IMR-90 (cell line): ENCODE measurements around the gene CSPG5. TPM values are rescaled to one million over a fixed set of nuclear protein-coding genes. Genes with fewer than 3 reads are reported as not detected.

Source experiments
- ATAC-seq: fragments of 200-7000 bp; cut with Tn5 transposase; 2 replicates; pipeline ENCODE4 v1.9.1; 2020; ENCODE audit warnings: low read depth, mild to moderate bottlenecking, moderate library complexity
- BruUV-seq: library from RNA; stranded (reverse); fragments of 400-500 nt; replicated peaks from 2 replicates; lab custom pipeline; 2021; lab: Mats Ljungman, UMichigan
- CTCF ChIA-PET: fragments of 300-600 bp; formaldehyde crosslinking; extraction: SDS; loops from one replicate; lab custom pipeline; 2021; ENCODE audit warnings: antibody characterized with exemption; lab: Yijun Ruan, JAX
- POLR2A ChIA-PET: fragments of 300-600 bp; sonication (Branson Sonifier 250); formaldehyde crosslinking; loops from one replicate; lab custom pipeline; 2022; ENCODE audit warnings: antibody characterized with exemption; ENCODE audit not compliant: unreplicated experiment; lab: Charles Lee
- DNase-seq: peaks from one replicate; pipeline ENCODE4 v3.0.0; 2013
- H2AFZ ChIP-seq: replicated peaks from 2 replicates; pipeline ENCODE3; 2013; ENCODE audit warnings: low read length, mild to moderate bottlenecking; ENCODE audit not compliant: poor library complexity
- H2AK5ac ChIP-seq: 2 replicates; pipeline ENCODE4 v1.6.1; 2013; ENCODE audit warnings: low read depth, low read length, inconsistent platforms
- H2AK9ac ChIP-seq: replicated peaks from 2 replicates; pipeline ENCODE3; 2013; ENCODE audit warnings: mild to moderate bottlenecking, low read depth, low read length, moderate library complexity; ENCODE audit not compliant: poor library complexity
- H2BK120ac ChIP-seq: 2 replicates; pipeline ENCODE4 v1.6.1; 2013; ENCODE audit warnings: low read depth, low read length, inconsistent platforms
- H2BK15ac ChIP-seq: 3 replicates; pipeline ENCODE4 v1.6.1; 2013; ENCODE audit warnings: low read depth, low read length, inconsistent platforms
- H2BK20ac ChIP-seq: 2 replicates; pipeline ENCODE4 v1.6.1; 2013; ENCODE audit warnings: low read depth, mild to moderate bottlenecking, inconsistent platforms, low read length, moderate library complexity
- H2BK5ac ChIP-seq: 2 replicates; pipeline ENCODE4 v1.6.1; 2013; ENCODE audit warnings: mild to moderate bottlenecking, low read depth, low read length, inconsistent platforms; ENCODE audit not compliant: poor library complexity, severe bottlenecking
- H3K14ac ChIP-seq: replicated peaks from 2 replicates; pipeline ENCODE4 v1.6.1; 2013; ENCODE audit warnings: low read depth, low read length, inconsistent platforms
- H3K18ac ChIP-seq: 2 replicates; pipeline ENCODE4 v1.6.1; 2013; ENCODE audit warnings: low read depth, low read length, control low read depth
- H3K23ac ChIP-seq: 2 replicates; pipeline ENCODE4 v1.6.1; 2013; ENCODE audit warnings: low read depth, low read length, inconsistent platforms
- H3K27ac ChIP-seq: 2 replicates; pipeline ENCODE4 v1.5.1; 2013; ENCODE audit warnings: mild to moderate bottlenecking, control low read depth, low read length; ENCODE audit not compliant: insufficient read depth
- H3K27me3 ChIP-seq: 2 replicates; pipeline ENCODE4 v1.6.1; 2013; ENCODE audit warnings: low read length; ENCODE audit not compliant: control insufficient read depth, insufficient read depth
- H3K36me3 ChIP-seq: 2 replicates; pipeline ENCODE4 v1.6.1; 2013; ENCODE audit warnings: low read length, mixed read lengths; ENCODE audit not compliant: control insufficient read depth, insufficient read depth
- H3K4ac ChIP-seq: 2 replicates; pipeline ENCODE4 v1.6.1; 2013; ENCODE audit warnings: low read depth, low read length, inconsistent platforms
- H3K4me1 ChIP-seq: 2 replicates; pipeline ENCODE4 v1.6.1; 2013; ENCODE audit warnings: low read length, mixed read lengths; ENCODE audit not compliant: control insufficient read depth, insufficient read depth
- H3K4me2 ChIP-seq: 2 replicates; pipeline ENCODE4 v1.6.1; 2013; ENCODE audit warnings: low read depth, mild to moderate bottlenecking, control low read depth, low read length, moderate library complexity
- H3K4me3 ChIP-seq: 2 replicates; pipeline ENCODE4 v1.5.1; 2013; ENCODE audit warnings: low read depth, mild to moderate bottlenecking, control low read depth, low read length, moderate library complexity; ENCODE audit not compliant: insufficient read depth
- H3K56ac ChIP-seq: 2 replicates; pipeline ENCODE4 v1.6.1; 2013; ENCODE audit warnings: low read length, inconsistent platforms; ENCODE audit not compliant: insufficient read depth; ENCODE audit errors: extremely low read depth
- H3K79me1 ChIP-seq, 2 experiments: 2 replicates each; pipeline ENCODE4 v1.6.1; 2013; ENCODE audit warnings: low read length in 2 of 2, inconsistent platforms in 1 of 2, low read depth in 1 of 2
- H3K9ac ChIP-seq: 2 replicates; pipeline ENCODE4 v1.6.1; 2013; ENCODE audit warnings: low read depth, low read length, control low read depth
- H3K9me1 ChIP-seq: 2 replicates; pipeline ENCODE4 v1.6.1; 2013; ENCODE audit warnings: low read length, inconsistent platforms; ENCODE audit not compliant: insufficient read depth
- H3K9me3 ChIP-seq: 2 replicates; pipeline ENCODE4 v1.6.1; 2013; ENCODE audit warnings: low read length; ENCODE audit not compliant: control insufficient read depth, insufficient read depth
- H4K20me1 ChIP-seq: 2 replicates; pipeline ENCODE4 v1.6.1; 2013; ENCODE audit warnings: low read length, inconsistent platforms; ENCODE audit not compliant: insufficient read depth
- H4K5ac ChIP-seq: 2 replicates; pipeline ENCODE4 v1.6.1; 2013; ENCODE audit warnings: mild to moderate bottlenecking, low read depth, low read length, control low read depth
- H4K8ac ChIP-seq, 2 experiments: 2 replicates each; pipeline ENCODE4 v1.6.1; 2013; ENCODE audit warnings: low read depth in 2 of 2, low read length in 2 of 2, control low read depth in 1 of 2, inconsistent platforms in 1 of 2
- H4K91ac ChIP-seq: 2 replicates; pipeline ENCODE4 v1.6.1; 2013; ENCODE audit warnings: low read depth, low read length, inconsistent platforms; ENCODE audit not compliant: insufficient read depth
- BHLHE40 ChIP-seq: fragments of 150-350 bp; IDR thresholded peaks from 2 replicates; pipeline ENCODE4 v1.6.1; 2016; ENCODE audit warnings: mild to moderate bottlenecking, low read depth, low read length
- CEBPB ChIP-seq: IDR thresholded peaks from 2 replicates; pipeline ENCODE4 v1.6.1; 2012; ENCODE audit warnings: low read depth, low read length, improper control_type of control experiment
- ELK1 ChIP-seq: fragments of 150-350 bp; IDR thresholded peaks from 2 replicates; pipeline ENCODE4 v1.6.1; 2016; ENCODE audit warnings: low read depth, mild to moderate bottlenecking, low read length, moderate library complexity, borderline replicate concordance
- MXI1 ChIP-seq: IDR thresholded peaks from 2 replicates; pipeline ENCODE4 v1.6.1; 2012; ENCODE audit warnings: low read depth, mild to moderate bottlenecking, low read length, moderate library complexity, borderline replicate concordance
- POLR2A ChIP-seq: IDR thresholded peaks from 2 replicates; pipeline ENCODE4 v1.6.1; 2012; ENCODE audit warnings: mild to moderate bottlenecking, low read depth, low read length
- RCOR1 ChIP-seq: IDR thresholded peaks from 2 replicates; pipeline ENCODE4 v1.6.1; 2012; ENCODE audit warnings: mild to moderate bottlenecking, low read length, improper control_type of control experiment; ENCODE audit not compliant: insufficient replicate concordance
- SMC3 ChIP-seq: fragments of 150-350 bp; IDR thresholded peaks from 2 replicates; pipeline ENCODE4 v1.6.1; 2016; ENCODE audit warnings: low read depth, mild to moderate bottlenecking, antibody characterized with exemption, low read length, moderate library complexity
- WGBS, 2 experiments: methylation state at CpG; one replicate each; pipeline versions ENCODE4 v1.1.5 to v1.1.7; 2013; ENCODE audit warnings: missing lambda C conversion rate in 2 of 2; ENCODE audit not compliant: insufficient read length in 1 of 2; ENCODE audit errors: extremely low coverage in 2 of 2; 5-methylcytosine and 5-hydroxymethylcytosine counted together
- dilution Hi-C: fragments of 300-500 bp; cut with HindIII; formaldehyde crosslinking; loops from one replicate; pipeline ENCODE4 v1.14.3; 2018; ENCODE audit warnings: low sequenced_read_pairs; ENCODE audit not compliant: unreplicated experiment
- in situ Hi-C: fragments of 300-500 bp; cut with MboI; formaldehyde crosslinking; loops from 3 replicates; pipeline ENCODE4 v1.14.3; 2019; ENCODE audit warnings: low sequenced_read_pairs, inconsistent platforms, mixed read lengths
- intact Hi-C: fragments of 100-400 bp; cut with micrococcal nuclease; formaldehyde crosslinking; loops from 2 replicates; pipeline ENCODE4 v1.10.0; 2022
- polyA plus RNA-seq, 3 experiments: library from polyadenylated mRNA; depleted of rRNA; stranded (reverse); fragments of >200 nt; gene quantifications; 2 replicates each; pipeline ENCODE4 v1.2.3, GENCODE V29; 2012; ENCODE audit warnings: low replicate concordance in 1 of 3
- total RNA-seq: library from RNA; depleted of rRNA; stranded (reverse); fragments of >200 nt; gene quantifications from 2 replicates; pipeline ENCODE4 v1.2.3, GENCODE V29; 2012
- TF ChIP-seq, protein P1 (sequence below): fragments of 150-350 bp; IDR thresholded peaks from 2 replicates; pipeline ENCODE4 v1.6.1; 2017; ENCODE audit warnings: mild to moderate bottlenecking, antibody characterized with exemption, low read length, low read depth

Gene CSPG5
- total and polyA plus RNA-seq, 2 of the 4 experiments (the other 2 are of a cell fraction) = under 0.01 to 0.10 TPM

GRCh38 chr3:47533996-47534454 is 44.6 kb downstream of the CSPG5 start:
- ChIA-PET CTCF (interaction anchor here (1.2 kb wide), 1 partner anchor 12 kb away, joined by 4 read pairs; no protein-coding TSS in a partner anchor), POLR2A (no interaction called here)
- Histone ChIP-seq H3K4me2 (no peak overlapping the region), H3K27me3 (peaks cover 10% of the 10 kb centered on the region), H3K4me1 (no peaks in the 10 kb centered on the region), H3K56ac (no peak overlapping the region), H4K8ac (no peak overlapping the region), H3K23ac (no peak overlapping the region), H2AK5ac (no peak overlapping the region), H3K79me1 (no peaks in the 10 kb centered on the region), H2BK20ac (no peak overlapping the region), H2BK15ac (no peak overlapping the region), H3K9me1 (no peaks in the 10 kb centered on the region), H3K9me3 (no peaks in the 10 kb centered on the region; the same call in 1 of the 2 replicates), H3K36me3 (no peaks in the 10 kb centered on the region), H4K91ac (no peak overlapping the region), H2AK9ac (no peak overlapping the region), H2AFZ (no peak overlapping the region), H3K14ac (no peak overlapping the region), H4K20me1 (no peaks in the 10 kb centered on the region), H4K5ac (no peak overlapping the region), H2BK120ac (no peak overlapping the region), H3K27ac (no peak overlapping the region), H3K9ac (no peak overlapping the region), H2BK5ac (no peak overlapping the region), H3K4ac (no peak overlapping the region), H3K4me3 (no peak overlapping the region), H3K18ac (no peak overlapping the region)
- ATAC-seq (no peak), DNase-seq (no peak)
- intact Hi-C loops = no loop called here
- in situ Hi-C loops = no loop called here
- no TSS peak for BruUV-seq
- TF ChIP-seq CEBPB = no peak
- TF ChIP-seq, protein P1, sequence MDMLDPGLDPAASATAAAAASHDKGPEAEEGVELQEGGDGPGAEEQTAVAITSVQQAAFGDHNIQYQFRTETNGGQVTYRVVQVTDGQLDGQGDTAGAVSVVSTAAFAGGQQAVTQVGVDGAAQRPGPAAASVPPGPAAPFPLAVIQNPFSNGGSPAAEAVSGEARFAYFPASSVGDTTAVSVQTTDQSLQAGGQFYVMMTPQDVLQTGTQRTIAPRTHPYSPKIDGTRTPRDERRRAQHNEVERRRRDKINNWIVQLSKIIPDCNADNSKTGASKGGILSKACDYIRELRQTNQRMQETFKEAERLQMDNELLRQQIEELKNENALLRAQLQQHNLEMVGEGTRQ = no peak
- TF ChIP-seq BHLHE40 = no peak
- TF ChIP-seq ELK1 = no peak
- no peak for TF ChIP-seq MXI1
- no peak for TF ChIP-seq SMC3
- no peak for TF ChIP-seq POLR2A
- TF ChIP-seq RCOR1 = no peak
- dilution Hi-C loops = no loop called here
- 60% methylated on average over 3 of the region's 5 CpGs; no CpG with 5 or more reads in 1 of the 2 experiments for WGBS, 2 experiments
